LHCN-M2 (cell line): ENCODE measurements around the gene CAMK2D. TPM values are rescaled to one million over a fixed set of nuclear protein-coding genes. Genes with fewer than 3 reads are reported as not detected.

Source experiments
- total RNA-seq: library from RNA; depleted of rRNA; stranded (reverse); fragments of >200 nt; gene quantifications from 2 replicates; pipeline ENCODE4 v1.2.3, GENCODE V29; 2014; rRNA removed

CAMK2D gene
- total RNA-seq, 1 experiment from 2014 or later: 99.8 TPM

Other genes with a start within 250 kb of the CAMK2D start
- gene ARSJ, start 217.9 kb upstream of the CAMK2D start, total RNA-seq: 40.7 and 46.1 TPM in 2 replicates